ENCODE results near the gene CHD6. TPM values are rescaled to one million over a fixed set of nuclear protein-coding genes. Genes with fewer than 3 reads are reported as not detected.

The CHD6 gene
- total RNA-seq, 2 experiments from 2014 or later, result 114 to 126 TPM

- no peak for TF ChIP-seq CTCF (IDR thresholded peaks at IDR 0.05)
- Histone ChIP-seq H3K36me3 (ENCODE audit: insufficient read depth, low read length) (peaks cover 64% of the 10 kb centered on the region), H3K27me3 (ENCODE audit: control insufficient read depth in 1 of 2, insufficient read depth in 2 of 2, low read length in 2 of 2) (no peaks in the 10 kb centered on the region), H3K4me1 (ENCODE audit: insufficient read depth, low read length) (peaks cover 14% of the 10 kb centered on the region), H3K4me3 (ENCODE audit: low read length) (no peak overlapping the region), H3K9me3 (ENCODE audit: control insufficient read depth in 1 of 2, insufficient read depth in 1 of 2, low read length in 2 of 2) (no peaks in the 10 kb centered on the region), H3K27ac (ENCODE audit: low read depth in 1 of 2, low read length in 2 of 2) (no peak overlapping the region)
- H3K27me3 Mint-ChIP-seq, result no peaks in the 10 kb centered on the region
- intact Hi-C loops (cut with DNase I, micrococcal nuclease), result no loop called here
- ATAC-seq (ENCODE audit: poor library complexity) (no peak), DNase-seq (no peak)
- no peak overlapping the region for H3K27ac Mint-ChIP-seq
- H3K4me3 Mint-ChIP-seq, result no peak overlapping the region
- ChIA-PET POLR2A (no interaction called here), CTCF (no interaction called here)
- H3K4me1 Mint-ChIP-seq (ENCODE audit: low read depth), result peaks cover 51% of the 10 kb centered on the region
- H3K9me3 Mint-ChIP-seq, result no peaks in the 10 kb centered on the region
- peaks cover 90% of the 10 kb centered on the region for H3K36me3 Mint-ChIP-seq (ENCODE audit: low read depth)
Measured at GRCh38 chr20:41406353-41406752, 211.8 kb downstream of the CHD6 start.

- Mint-ChIP-seq H3K9me3 (no peaks in the 10 kb centered on the region), H3K36me3 (ENCODE audit: low read depth) (peaks cover 81% of the 10 kb centered on the region), H3K27me3 (no peaks in the 10 kb centered on the region), H3K4me1 (ENCODE audit: low read depth) (peaks cover 42% of the 10 kb centered on the region), H3K4me3 (no peak overlapping the region), H3K27ac (no peak overlapping the region)
- no peak for ATAC-seq (ENCODE audit: poor library complexity)
- Histone ChIP-seq H3K9me3 (ENCODE audit: control insufficient read depth in 1 of 2, insufficient read depth in 1 of 2, low read length in 2 of 2) (no peaks in the 10 kb centered on the region), H3K36me3 (ENCODE audit: insufficient read depth, low read length) (peaks cover 55% of the 10 kb centered on the region), H3K4me3 (ENCODE audit: low read length) (no peak overlapping the region), H3K27me3 (ENCODE audit: control insufficient read depth in 1 of 2, insufficient read depth in 2 of 2, low read length in 2 of 2) (no peaks in the 10 kb centered on the region), H3K4me1 (ENCODE audit: insufficient read depth, low read length) (peaks cover 14% of the 10 kb centered on the region), H3K27ac (ENCODE audit: low read depth in 1 of 2, low read length in 2 of 2) (no peak overlapping the region)
- DNase-seq, result no peak
- POLR2A ChIA-PET, result no interaction called here
- CTCF ChIA-PET, result no interaction called here
- no peak for TF ChIP-seq CTCF (IDR thresholded peaks at IDR 0.05)
- intact Hi-C loops (cut with DNase I, micrococcal nuclease), result no loop called here
Measured at GRCh38 chr20:41405436-41405835, 212.7 kb downstream of the CHD6 start.

GRCh38 chr20:41403604-41404003 lies 214.6 kb downstream of the CHD6 start:
- no peak for DNase-seq
- no peaks in the 10 kb centered on the region for H3K27me3 ChIP-seq (ENCODE audit: control insufficient read depth in 1 of 2, insufficient read depth in 2 of 2, low read length in 2 of 2)
- no peaks in the 10 kb centered on the region for H3K27me3 Mint-ChIP-seq
- no peaks in the 10 kb centered on the region for H3K9me3 Mint-ChIP-seq
- H3K4me1 ChIP-seq (ENCODE audit: insufficient read depth, low read length), result peaks cover 6% of the 10 kb centered on the region
- ATAC-seq (ENCODE audit: poor library complexity), result no peak
- H3K4me3 Mint-ChIP-seq, result no peak overlapping the region
- H3K4me1 Mint-ChIP-seq (ENCODE audit: low read depth), result peaks cover 25% of the 10 kb centered on the region
- ChIA-PET CTCF (no interaction called here), POLR2A (no interaction called here)
- no peak overlapping the region for H3K27ac ChIP-seq (ENCODE audit: low read depth in 1 of 2, low read length in 2 of 2)
- peaks cover 63% of the 10 kb centered on the region for H3K36me3 Mint-ChIP-seq (ENCODE audit: low read depth)
- H3K27ac Mint-ChIP-seq, result peak overlapping the region; percentile 30
- no peak for TF ChIP-seq CTCF (IDR thresholded peaks at IDR 0.05)
- intact Hi-C loops (cut with DNase I, micrococcal nuclease), result no loop called here
- H3K4me3 ChIP-seq (ENCODE audit: low read length), result no peak overlapping the region
- peaks cover 41% of the 10 kb centered on the region for H3K36me3 ChIP-seq (ENCODE audit: insufficient read depth, low read length)
- H3K9me3 ChIP-seq (ENCODE audit: control insufficient read depth in 1 of 2, insufficient read depth in 1 of 2, low read length in 2 of 2), result no peaks in the 10 kb centered on the region
